Neuronal stem cell (in vitro differentiated cells): Measurements from ENCODE around the gene ARHGEF5.

ENCODE experiments used
- DNase-seq: peaks from one replicate; pipeline ENCODE4 v3.0.0-alpha.2; 2013; ENCODE audit warnings: low spot score
- H2AFZ ChIP-seq: one replicate; pipeline ENCODE4 v1.6.1; 2013; ENCODE audit warnings: mild to moderate bottlenecking, low read length, inconsistent platforms
- H2AK5ac ChIP-seq: 2 replicates; pipeline ENCODE4 v1.6.1; 2013; ENCODE audit warnings: low read depth, mild to moderate bottlenecking, inconsistent platforms, low read length, moderate library complexity, mixed read lengths
- H2BK120ac ChIP-seq: 2 replicates; pipeline ENCODE4 v1.6.1; 2013; ENCODE audit warnings: low read depth, mild to moderate bottlenecking, inconsistent platforms, low read length, moderate library complexity, mixed read lengths
- H2BK12ac ChIP-seq: one replicate; pipeline ENCODE4 v1.6.1; 2013; ENCODE audit warnings: low read length, inconsistent platforms
- H2BK15ac ChIP-seq: 2 replicates; pipeline ENCODE4 v1.6.1; 2013; ENCODE audit warnings: mild to moderate bottlenecking, low read length, inconsistent platforms, mixed read lengths
- H2BK5ac ChIP-seq: one replicate; pipeline ENCODE4 v1.6.1; 2013; ENCODE audit warnings: inconsistent platforms, mild to moderate bottlenecking, low read length, moderate library complexity
- H3K14ac ChIP-seq: one replicate; pipeline ENCODE4 v1.6.1; 2013; ENCODE audit warnings: low read length, inconsistent platforms
- H3K18ac ChIP-seq: 2 replicates; pipeline ENCODE4 v1.6.1; 2013; ENCODE audit warnings: low read length, inconsistent platforms
- H3K23ac ChIP-seq: 2 replicates; pipeline ENCODE4 v1.6.1; 2013; ENCODE audit warnings: low read depth, mild to moderate bottlenecking, mixed read lengths, low read length, inconsistent platforms; ENCODE audit not compliant: poor library complexity
- H3K27ac ChIP-seq: replicated peaks from 3 replicates; pipeline ENCODE4 v1.5.1; 2013; ENCODE audit warnings: low read length, inconsistent platforms
- H3K27me3 ChIP-seq, 3 experiments: 2 replicates each; pipeline ENCODE4 v1.6.1; 2013; ENCODE audit warnings: low read length in 3 of 3, mild to moderate bottlenecking in 2 of 3, inconsistent platforms in 1 of 3, low read depth in 1 of 3, mixed read lengths in 1 of 3, moderate library complexity in 1 of 3; ENCODE audit not compliant: control insufficient read depth in 3 of 3, insufficient read depth in 3 of 3
- H3K36me3 ChIP-seq, 2 donors: replicated peaks in 1 of 2; 2 replicates each; pipeline ENCODE4 v1.6.1; 2013; ENCODE audit warnings: low read length in 2 of 2; ENCODE audit not compliant: control insufficient read depth in 2 of 2, insufficient read depth in 2 of 2
- H3K4ac ChIP-seq: 2 replicates; pipeline ENCODE4 v1.6.1; 2013; ENCODE audit warnings: inconsistent platforms, mild to moderate bottlenecking, low read length, moderate library complexity
- H3K4me1 ChIP-seq, 2 donors: 1 replicate in 1 of 2; 2 replicates in 1 of 2; pipeline ENCODE4 v1.6.1; 2013; ENCODE audit warnings: low read length in 2 of 2, low read depth in 1 of 2; ENCODE audit not compliant: control insufficient read depth in 2 of 2, insufficient read depth in 1 of 2
- H3K4me2 ChIP-seq: one replicate; pipeline ENCODE4 v1.6.1; 2013; ENCODE audit warnings: mild to moderate bottlenecking, low read length, inconsistent platforms; ENCODE audit not compliant: insufficient read depth, poor library complexity, severe bottlenecking
- H3K4me3 ChIP-seq, 2 donors: 2 replicates each; pipeline ENCODE4 v1.5.1; 2013; ENCODE audit warnings: low read length in 2 of 2, mild to moderate bottlenecking in 2 of 2, inconsistent platforms in 1 of 2, moderate library complexity in 1 of 2
- H3K79me1 ChIP-seq: one replicate; pipeline ENCODE4 v1.6.1; 2013; ENCODE audit warnings: low read depth, mild to moderate bottlenecking, inconsistent platforms, low read length, moderate library complexity
- H3K9ac ChIP-seq: one replicate; pipeline ENCODE4 v1.6.1; 2013; ENCODE audit warnings: mild to moderate bottlenecking, low read depth, low read length, inconsistent platforms; ENCODE audit not compliant: poor library complexity
- H3K9me3 ChIP-seq, 2 donors: replicated peaks in 1 of 2; 2 replicates each; pipeline versions ENCODE3 to v1.6.1; 2013; ENCODE audit warnings: low read length in 2 of 2, mild to moderate bottlenecking in 2 of 2, inconsistent platforms in 1 of 2, low read depth in 1 of 2, mixed read lengths in 1 of 2, moderate library complexity in 1 of 2; ENCODE audit not compliant: control insufficient read depth in 2 of 2, insufficient read depth in 1 of 2
- H4K8ac ChIP-seq: one replicate; pipeline ENCODE4 v1.6.1; 2013; ENCODE audit warnings: low read depth, mild to moderate bottlenecking, inconsistent platforms, low read length, moderate library complexity
- H4K91ac ChIP-seq: one replicate; pipeline ENCODE4 v1.6.1; 2013; ENCODE audit warnings: low read length, low read depth, mild to moderate bottlenecking, inconsistent platforms; ENCODE audit not compliant: poor library complexity
- WGBS, 2 donors: extraction: QIAGEN DNeasy Blood & Tissue Kit; methylation state at CpG; one replicate each; pipeline ENCODE4 v1.1.7; 2013; ENCODE audit warnings: missing lambda C conversion rate in 2 of 2, mixed read lengths in 1 of 2; ENCODE audit not compliant: insufficient read length in 2 of 2, insufficient replicate concordance in 1 of 2; ENCODE audit errors: extremely low coverage in 2 of 2; 5-methylcytosine and 5-hydroxymethylcytosine counted together

Gene ARHGEF5

GRCh38 chr7:144404946-144405345, 49.7 kb downstream of the ARHGEF5 start:
- no peak for DNase-seq
- Histone ChIP-seq H2BK120ac (no peak overlapping the region), H2AFZ (no peak overlapping the region)

GRCh38 chr7:144407266-144407931, 52.2 kb downstream of the ARHGEF5 start:
- no peak overlapping the region for H2AK5ac ChIP-seq
- DNase-seq, result no peak
- H3K23ac ChIP-seq, result no peak overlapping the region
- WGBS, 2 donors, result no CpG with 5 or more reads among the region's 12 CpGs
- H3K4ac ChIP-seq, result no peak overlapping the region
- no peaks in the 10 kb centered on the region for H3K27me3 ChIP-seq
- H3K18ac ChIP-seq, result no peak overlapping the region
- H3K9me3 ChIP-seq, result no peaks in the 10 kb centered on the region
- H3K14ac ChIP-seq, result no peak overlapping the region
- no peak overlapping the region for H2AFZ ChIP-seq
- no peak overlapping the region for H4K8ac ChIP-seq
- H2BK15ac ChIP-seq, result no peak overlapping the region
- H3K36me3 ChIP-seq, result no peaks in the 10 kb centered on the region
- no peak overlapping the region for H2BK5ac ChIP-seq
- no peak overlapping the region for H2BK120ac ChIP-seq
- H2BK12ac ChIP-seq, result no peak overlapping the region
- H4K91ac ChIP-seq, result no peak overlapping the region
- no peak overlapping the region for H3K27ac ChIP-seq
- H3K4me3 ChIP-seq, result no peak overlapping the region
- no peaks in the 10 kb centered on the region for H3K79me1 ChIP-seq
- no peak overlapping the region for H3K4me2 ChIP-seq
- no peak overlapping the region for H3K9ac ChIP-seq
- peaks cover 0 to 3% of the 10 kb centered on the region in 2 donors for H3K4me1 ChIP-seq

More at GRCh38 chr7:144404946-144405345, 49.7 kb downstream of the ARHGEF5 start:
- Histone ChIP-seq H3K79me1 (no peaks in the 10 kb centered on the region), H3K18ac (no peak overlapping the region), H3K36me3 (no peaks in the 10 kb centered on the region), H3K4me2 (no peak overlapping the region), H3K9me3 (no peaks in the 10 kb centered on the region), H3K4ac (no peak overlapping the region), H4K8ac (no peak overlapping the region), H4K91ac (no peak overlapping the region), H2BK12ac (no peak overlapping the region), H3K27me3 (no peaks in the 10 kb centered on the region), H2BK15ac (no peak overlapping the region), H2BK5ac (no peak overlapping the region), H3K23ac (no peak overlapping the region), H3K27ac (no peak overlapping the region), H3K9ac (no peak overlapping the region), H2AK5ac (no peak overlapping the region), H3K14ac (no peak overlapping the region), H3K4me1 (peaks cover 0 to 3% of the 10 kb centered on the region in 2 donors), H3K4me3 (peak overlapping the region in 1 of 2 donors; percentile 6)
- WGBS, 2 donors, result no CpG with 5 or more reads among the region's 4 CpGs

- no peak overlapping the region for H4K8ac ChIP-seq
- no peak overlapping the region for H2BK120ac ChIP-seq
- no peak for DNase-seq
- H2AFZ ChIP-seq, result no peak overlapping the region
- H2BK15ac ChIP-seq, result no peak overlapping the region
- no peak overlapping the region for H3K4me2 ChIP-seq
- H3K9me3 ChIP-seq, result no peaks in the 10 kb centered on the region
- H3K14ac ChIP-seq, result no peak overlapping the region
- H3K27me3 ChIP-seq, result no peaks in the 10 kb centered on the region
- no peak overlapping the region for H2AK5ac ChIP-seq
- no peaks in the 10 kb centered on the region for H3K36me3 ChIP-seq
- no peak overlapping the region for H3K4me3 ChIP-seq
- H4K91ac ChIP-seq, result no peak overlapping the region
- no CpG with 5 or more reads among the region's 3 CpGs for WGBS, 2 donors
- H3K27ac ChIP-seq, result no peak overlapping the region
- H3K79me1 ChIP-seq, result no peaks in the 10 kb centered on the region
- H3K18ac ChIP-seq, result no peak overlapping the region
- no peak overlapping the region for H3K23ac ChIP-seq
- H3K4ac ChIP-seq, result no peak overlapping the region
- no peak overlapping the region for H2BK12ac ChIP-seq
- H3K9ac ChIP-seq, result no peak overlapping the region
- peaks cover 0 to 3% of the 10 kb centered on the region in 2 donors for H3K4me1 ChIP-seq
- H2BK5ac ChIP-seq, result no peak overlapping the region
Observed at GRCh38 chr7:144408121-144408520, 52.9 kb downstream of the ARHGEF5 start.

DNA sequence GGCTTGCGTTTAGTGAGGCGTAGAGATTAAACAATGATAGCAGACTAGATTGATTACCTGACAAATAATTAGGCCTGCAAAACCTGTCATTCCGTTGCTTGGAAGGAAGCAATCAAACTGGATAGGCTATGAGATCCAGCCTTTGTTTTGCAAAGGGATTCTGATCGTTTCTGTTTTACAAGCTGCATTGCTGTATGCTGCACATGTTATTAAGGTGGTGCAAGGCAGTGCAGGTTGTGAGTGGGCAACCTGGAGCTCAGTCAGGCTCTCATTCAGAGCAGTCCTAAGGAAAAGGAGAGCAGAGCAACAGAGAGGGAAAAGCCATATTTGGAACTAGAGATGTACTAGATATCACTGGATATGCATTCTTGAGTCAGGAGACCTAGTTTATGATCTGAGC, 55.2 kb downstream of the ARHGEF5 start:
- H3K18ac ChIP-seq, result no peak overlapping the region
- H2AK5ac ChIP-seq, result no peak overlapping the region
- DNase-seq, result no peak
- no CpG with 5 or more reads among the region's 4 CpGs for WGBS, 2 donors
- H2BK5ac ChIP-seq, result no peak overlapping the region
- H2BK15ac ChIP-seq, result no peak overlapping the region
- H3K4me1 ChIP-seq, result peaks cover 0 to 3% of the 10 kb centered on the region in 2 donors
- no peak overlapping the region for H3K23ac ChIP-seq
- no peak overlapping the region for H3K27ac ChIP-seq
- H3K14ac ChIP-seq, result no peak overlapping the region
- H3K27me3 ChIP-seq, result no peaks in the 10 kb centered on the region
- H2BK120ac ChIP-seq, result no peak overlapping the region
- no peak overlapping the region for H2AFZ ChIP-seq
- no peaks in the 10 kb centered on the region for H3K79me1 ChIP-seq
- no peaks in the 10 kb centered on the region for H3K36me3 ChIP-seq
- no peak overlapping the region for H3K4ac ChIP-seq
- H3K4me2 ChIP-seq, result no peak overlapping the region
- H3K9me3 ChIP-seq, result no peaks in the 10 kb centered on the region
- H4K91ac ChIP-seq, result no peak overlapping the region
- H3K9ac ChIP-seq, result no peak overlapping the region
- no peak overlapping the region for H2BK12ac ChIP-seq
- H3K4me3 ChIP-seq, result no peak overlapping the region
- no peak overlapping the region for H4K8ac ChIP-seq
